Measurements from ENCODE around the gene SOWAHD.
"Not testable (repeated sequence)": the region's sequence is repeated elsewhere in the genome, so short reads cannot be mapped to it uniquely, and the experiment has no call there.

GRCh38 chrX:119768436-119768835, 10.0 kb downstream of the SOWAHD start:
- TF ChIP-seq, protein P1, sequence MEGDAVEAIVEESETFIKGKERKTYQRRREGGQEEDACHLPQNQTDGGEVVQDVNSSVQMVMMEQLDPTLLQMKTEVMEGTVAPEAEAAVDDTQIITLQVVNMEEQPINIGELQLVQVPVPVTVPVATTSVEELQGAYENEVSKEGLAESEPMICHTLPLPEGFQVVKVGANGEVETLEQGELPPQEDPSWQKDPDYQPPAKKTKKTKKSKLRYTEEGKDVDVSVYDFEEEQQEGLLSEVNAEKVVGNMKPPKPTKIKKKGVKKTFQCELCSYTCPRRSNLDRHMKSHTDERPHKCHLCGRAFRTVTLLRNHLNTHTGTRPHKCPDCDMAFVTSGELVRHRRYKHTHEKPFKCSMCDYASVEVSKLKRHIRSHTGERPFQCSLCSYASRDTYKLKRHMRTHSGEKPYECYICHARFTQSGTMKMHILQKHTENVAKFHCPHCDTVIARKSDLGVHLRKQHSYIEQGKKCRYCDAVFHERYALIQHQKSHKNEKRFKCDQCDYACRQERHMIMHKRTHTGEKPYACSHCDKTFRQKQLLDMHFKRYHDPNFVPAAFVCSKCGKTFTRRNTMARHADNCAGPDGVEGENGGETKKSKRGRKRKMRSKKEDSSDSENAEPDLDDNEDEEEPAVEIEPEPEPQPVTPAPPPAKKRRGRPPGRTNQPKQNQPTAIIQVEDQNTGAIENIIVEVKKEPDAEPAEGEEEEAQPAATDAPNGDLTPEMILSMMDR (IDR thresholded peaks at IDR 0.05) = not testable (repeated sequence)
- not testable (repeated sequence) for TF ChIP-seq EP300, POLR2AphosphoS5 (IDR thresholded peaks at IDR 0.05)
